Measurements from ENCODE around the gene CALR3. TPM values are rescaled to one million over a fixed set of nuclear protein-coding genes. Genes with fewer than 3 reads are reported as not detected.
"Not testable (repeated sequence)": the region's sequence is repeated elsewhere in the genome, so short reads cannot be mapped to it uniquely, and the experiment has no call there.

CALR3 gene
- total RNA-seq, 1 experiment from 2014 or later = not detected

DNA sequence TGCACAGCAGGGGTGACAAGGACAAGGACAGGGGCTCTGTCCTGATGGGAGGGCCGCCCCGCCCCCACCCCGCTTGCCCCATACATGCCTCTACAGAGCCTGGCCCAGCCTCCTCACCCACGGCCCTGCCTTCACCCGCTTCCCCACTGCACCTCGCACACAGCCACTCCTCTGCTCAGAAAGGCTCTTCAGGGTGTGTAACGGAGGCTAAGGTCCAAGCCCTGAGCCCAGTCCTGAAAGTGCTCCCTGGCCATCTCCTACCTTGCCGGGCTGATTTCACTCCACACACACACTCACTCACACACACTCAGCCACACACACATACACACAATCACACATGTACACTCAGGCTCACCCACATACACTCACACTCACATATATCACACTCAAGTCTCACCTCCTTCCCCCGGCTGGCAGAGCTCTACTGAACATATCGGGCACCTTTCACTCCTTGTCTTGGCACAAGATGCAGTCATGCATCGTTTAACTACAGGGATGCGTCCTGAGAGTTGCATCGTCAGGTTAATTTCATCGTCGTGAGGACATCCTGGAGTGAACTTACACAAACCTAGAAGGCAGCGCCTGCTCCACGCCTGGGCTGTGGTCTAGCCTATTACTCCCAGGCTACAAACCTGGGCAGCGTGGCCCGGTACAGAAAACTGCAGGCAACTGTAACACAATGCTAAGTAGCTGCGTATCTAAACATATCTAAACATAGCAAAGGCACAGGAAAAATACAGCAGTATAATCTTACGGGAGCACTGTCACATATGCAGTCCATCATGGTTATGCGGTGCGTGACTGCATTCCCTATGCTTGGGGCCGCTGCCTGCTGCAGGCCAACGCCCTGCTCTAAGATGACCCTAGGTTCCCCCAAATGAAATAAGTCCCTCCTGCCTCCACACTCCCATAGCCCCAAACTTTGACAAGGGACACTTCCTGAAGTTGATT lies 37.3 kb downstream of the CALR3 start:
- DNase-seq (ENCODE audit: low read depth) = no peak

DNA sequence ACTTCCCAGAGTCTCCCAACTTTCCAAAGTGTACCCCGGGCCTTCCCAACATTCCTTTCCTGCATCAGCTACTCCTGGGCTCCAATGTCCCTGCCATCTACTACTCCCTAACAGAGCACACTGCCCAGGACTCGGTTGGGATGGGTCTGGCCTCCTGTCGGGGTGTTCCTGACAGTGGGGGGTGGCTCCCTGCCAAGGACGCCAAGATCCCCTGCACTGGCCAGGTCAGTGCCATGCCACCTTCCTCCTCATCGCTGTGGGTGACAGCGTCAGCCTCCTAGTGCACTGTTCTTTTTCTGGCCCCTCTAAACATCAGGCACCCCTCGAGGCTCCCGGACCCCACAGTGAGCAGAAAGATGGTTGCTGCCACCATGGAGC lies 38.0 kb downstream of the CALR3 start:
- DNase-seq (ENCODE audit: low read depth) = no peak

DNA sequence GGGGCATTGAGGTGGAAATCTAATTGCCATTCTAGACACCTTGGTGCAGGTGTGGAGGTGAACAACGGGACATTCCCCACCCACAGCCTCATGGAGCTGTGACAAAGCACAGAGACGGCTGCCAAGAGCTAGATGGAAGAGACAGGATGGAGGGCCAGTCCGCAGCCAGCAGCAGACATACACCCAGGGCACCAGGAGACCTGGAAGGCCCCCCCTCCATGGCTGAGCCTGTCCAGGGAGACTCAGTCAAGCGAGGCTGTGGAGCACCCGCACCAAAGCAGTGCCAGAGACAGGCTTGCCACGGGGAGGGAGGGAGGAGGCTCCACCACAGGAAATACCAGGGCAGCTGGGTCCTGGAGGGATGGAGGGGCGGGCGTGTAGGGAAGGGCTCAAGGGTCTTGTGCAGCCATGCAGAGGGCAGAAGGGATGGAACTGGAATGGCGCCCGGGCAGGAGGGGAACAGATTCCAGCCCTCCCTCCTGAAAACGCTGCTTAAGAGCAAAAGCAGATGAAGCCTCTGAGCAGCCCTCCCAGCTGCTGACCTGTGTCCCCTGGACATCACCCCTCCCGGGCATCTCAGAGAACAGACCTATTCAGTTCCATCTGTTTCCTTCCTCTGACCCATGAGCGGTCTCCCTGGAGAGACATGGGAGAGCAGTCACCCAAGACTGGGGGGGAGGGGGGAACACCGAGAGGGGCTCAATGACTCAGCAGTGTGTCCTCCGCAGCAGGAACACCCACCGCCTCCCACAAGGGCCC lies 38.6 kb downstream of the CALR3 start:
- peak; percentile 77 for DNase-seq (ENCODE audit: low read depth)

DNA sequence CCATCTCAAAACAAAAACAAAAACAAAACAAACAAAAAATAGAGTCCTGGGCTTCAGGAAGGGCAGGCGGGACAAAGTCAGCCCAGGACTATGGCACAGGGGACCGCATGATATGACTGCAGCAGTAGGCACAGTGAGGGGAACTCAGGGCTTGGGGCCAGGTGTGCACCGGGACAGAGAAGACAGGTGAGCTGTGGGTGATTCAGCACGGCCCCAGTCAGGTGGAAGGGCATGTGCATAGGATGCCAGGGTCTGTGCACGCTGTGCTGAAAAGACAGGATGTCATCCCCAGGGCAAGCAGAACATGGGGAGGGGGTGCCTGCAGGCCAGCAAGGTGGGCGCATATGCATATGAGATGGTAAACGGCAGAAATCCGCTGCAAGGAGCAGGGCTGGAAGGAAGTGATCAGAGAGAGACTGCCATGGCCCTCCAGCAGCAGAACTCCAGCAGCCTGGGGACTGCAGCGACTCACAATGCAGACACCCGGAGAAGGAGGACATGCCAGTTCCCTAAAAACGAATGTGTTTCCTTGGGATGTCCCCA lies 39.2 kb downstream of the CALR3 start:
- no peak for DNase-seq (ENCODE audit: low read depth)

DNA sequence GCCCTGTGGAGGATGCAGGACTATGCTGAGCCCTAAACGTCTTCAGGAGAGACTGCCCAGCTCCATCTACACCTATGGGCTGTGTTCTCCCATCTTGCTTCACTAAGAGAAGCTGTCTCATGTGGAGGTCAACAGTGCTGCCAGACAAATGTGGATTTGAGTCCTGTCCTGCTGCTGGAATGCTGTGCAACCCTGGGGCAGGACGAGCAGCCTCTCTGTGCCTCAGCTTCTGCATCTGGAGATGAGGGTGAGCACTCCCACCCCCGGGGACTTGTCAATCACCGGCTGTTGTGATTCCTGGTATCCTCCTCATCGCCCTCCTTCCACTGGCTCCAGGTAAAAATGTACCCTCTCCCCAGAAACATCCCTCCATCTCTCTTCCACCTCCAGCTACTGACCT lies 40.5 kb downstream of the CALR3 start:
- DNase-seq (ENCODE audit: low read depth) = no peak

DNA sequence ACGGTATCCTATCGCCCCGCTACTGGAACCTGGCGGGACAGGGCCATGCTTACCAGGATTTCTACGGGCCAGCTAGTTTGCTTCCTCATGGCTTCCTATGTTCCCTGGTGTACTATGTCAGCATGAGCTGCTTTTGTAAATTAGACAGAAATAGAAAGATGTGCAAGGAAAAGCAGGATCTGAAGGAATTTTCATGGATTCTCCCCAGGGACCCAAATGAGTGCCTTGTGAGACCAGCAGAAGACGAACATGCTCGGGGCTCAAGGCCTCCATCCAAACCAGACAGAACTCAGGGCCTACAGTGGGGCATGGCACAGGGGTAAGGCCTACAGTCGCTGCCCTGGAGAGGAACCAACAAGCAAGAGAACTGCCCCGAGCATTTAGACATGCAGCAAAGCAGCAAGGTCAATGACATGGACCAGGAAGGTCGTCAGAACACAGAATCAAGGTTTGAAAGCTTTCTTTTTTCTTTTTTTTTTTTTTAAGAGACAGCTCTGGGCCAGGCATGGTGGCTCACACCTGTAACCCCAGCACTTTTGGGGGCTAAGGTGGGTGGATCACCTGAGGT lies 41.5 kb downstream of the CALR3 start:
- no peak for DNase-seq (ENCODE audit: low read depth)

DNA sequence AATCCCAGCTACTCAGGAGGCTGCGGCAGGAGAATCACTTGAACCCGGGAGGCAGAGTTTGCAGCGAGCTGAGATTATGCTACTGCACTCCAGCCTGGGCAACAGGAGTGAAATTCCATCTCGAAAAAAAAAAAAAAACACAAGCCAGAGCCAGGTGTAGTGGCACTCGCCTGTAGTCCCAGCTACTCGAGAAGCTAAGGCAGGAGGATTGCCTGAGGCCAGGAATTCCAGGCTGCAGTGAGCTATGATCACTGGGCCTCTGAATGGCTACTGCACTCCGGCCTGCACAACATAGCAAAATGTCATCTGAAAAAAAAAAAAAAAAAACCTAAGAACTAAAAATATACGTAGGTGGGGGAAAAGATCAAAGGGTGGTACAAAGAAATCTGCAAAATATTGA lies 43.6 kb downstream of the CALR3 start:
- no peak for DNase-seq (ENCODE audit: low read depth)

DNA sequence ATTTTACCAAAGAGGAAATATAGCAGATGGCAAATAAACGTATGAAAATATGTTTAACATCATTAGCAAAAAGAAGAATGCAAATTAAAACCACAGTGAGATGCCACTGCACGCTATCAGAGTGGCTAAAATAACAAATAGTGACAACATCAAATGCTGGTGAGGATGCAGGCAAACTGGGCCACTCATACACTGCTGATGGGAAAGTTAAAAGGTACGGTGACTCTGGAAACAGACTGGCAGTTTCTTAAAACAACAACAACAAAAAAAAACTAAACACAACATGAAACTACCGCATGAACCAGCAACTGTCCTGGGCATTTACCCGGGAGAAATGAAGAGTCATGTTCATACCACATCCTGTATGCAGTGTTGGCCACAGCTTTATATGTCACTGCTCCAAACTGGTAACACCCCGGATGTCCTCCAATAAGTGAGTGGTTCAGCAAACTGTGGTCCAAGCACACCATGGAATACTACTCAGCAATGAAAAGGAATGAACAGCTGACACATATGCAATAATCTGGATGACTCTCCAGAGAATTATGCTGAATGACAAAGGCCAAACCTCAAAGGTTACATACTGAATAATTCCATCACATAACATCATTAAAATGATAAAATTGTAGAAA lies 46.5 kb downstream of the CALR3 start:
- DNase-seq (ENCODE audit: low read depth) = peak; percentile 80

DNA sequence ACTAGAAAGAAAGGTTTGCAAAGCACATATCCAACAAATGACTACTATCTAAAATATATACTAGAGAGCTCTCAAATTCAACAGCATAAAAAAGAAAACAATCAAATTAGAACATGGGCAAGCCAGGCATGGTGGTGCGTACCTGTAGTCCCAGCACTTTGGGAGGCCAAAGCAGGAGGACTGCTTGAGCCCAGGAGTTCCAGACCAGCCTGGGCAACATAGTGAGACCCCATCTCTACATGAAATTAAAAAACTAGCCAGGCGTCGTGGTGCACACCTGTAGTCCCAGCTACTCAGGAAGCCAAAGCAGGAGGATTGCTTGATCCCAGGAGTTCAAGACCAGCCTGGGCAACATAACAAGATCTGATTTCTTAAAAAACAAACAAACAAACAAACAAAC lies 47.1 kb downstream of the CALR3 start:
- not testable (repeated sequence) for DNase-seq (ENCODE audit: low read depth)

DNA sequence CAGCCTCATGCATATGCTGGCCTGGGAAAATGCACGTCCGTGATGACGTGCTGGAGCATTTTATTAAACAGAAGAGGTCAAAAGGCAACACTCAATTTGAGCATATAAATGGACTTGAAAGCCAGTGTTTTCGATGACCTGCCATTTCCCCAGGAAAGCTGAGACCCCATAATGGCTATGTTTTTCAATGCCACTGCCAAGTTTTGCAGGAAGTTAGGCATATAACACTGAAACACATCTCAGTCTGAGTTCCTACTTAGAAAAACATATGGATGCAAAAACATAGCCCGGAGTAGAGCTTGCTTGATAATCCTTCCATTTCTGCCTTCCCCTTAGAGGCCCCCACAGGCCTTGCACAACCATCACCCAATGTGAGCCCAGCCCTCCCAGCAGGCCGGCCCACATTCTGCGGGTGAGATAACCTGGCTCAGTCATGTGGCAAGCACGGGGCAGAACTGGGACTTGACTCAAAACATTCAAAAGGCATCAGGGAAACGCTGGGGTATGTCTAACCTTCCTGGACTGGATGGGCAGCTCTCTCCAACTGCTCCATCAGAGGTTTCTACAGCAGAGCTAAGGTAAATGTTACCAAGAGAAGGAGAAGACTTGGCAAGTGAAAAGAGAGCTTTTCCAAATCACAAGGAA lies 49.1 kb downstream of the CALR3 start:
- peak; percentile 71 for DNase-seq (ENCODE audit: low read depth)

DNA sequence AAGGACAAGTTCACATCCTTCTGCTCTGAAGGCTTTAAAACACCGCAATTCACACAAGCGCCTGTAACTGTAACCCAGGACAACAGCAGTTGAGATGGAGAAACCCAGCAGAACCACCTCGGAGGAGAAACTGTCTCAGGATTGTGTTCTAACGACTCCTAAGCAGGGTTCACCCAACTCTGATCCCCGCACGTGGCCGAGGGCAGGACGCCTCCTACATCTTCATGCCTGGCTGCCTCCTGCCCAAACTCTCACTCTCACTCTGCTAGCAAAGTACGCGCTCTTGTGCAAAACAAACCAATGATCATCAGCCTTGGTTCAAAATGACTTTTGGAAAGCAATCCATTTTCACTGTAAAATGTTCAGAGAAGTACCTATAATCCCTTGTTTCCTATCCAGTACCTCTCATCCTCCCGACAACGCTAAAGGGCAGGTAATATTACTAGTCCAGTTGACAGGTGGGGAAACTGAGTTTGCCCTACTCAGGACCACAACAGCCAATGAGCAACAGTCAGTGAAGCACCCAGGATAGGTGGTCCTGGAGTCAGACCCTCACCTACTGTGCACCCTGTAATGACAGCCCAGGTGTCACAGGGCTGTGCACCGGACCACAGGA lies 49.8 kb downstream of the CALR3 start:
- DNase-seq (ENCODE audit: low read depth) = no peak

DNA sequence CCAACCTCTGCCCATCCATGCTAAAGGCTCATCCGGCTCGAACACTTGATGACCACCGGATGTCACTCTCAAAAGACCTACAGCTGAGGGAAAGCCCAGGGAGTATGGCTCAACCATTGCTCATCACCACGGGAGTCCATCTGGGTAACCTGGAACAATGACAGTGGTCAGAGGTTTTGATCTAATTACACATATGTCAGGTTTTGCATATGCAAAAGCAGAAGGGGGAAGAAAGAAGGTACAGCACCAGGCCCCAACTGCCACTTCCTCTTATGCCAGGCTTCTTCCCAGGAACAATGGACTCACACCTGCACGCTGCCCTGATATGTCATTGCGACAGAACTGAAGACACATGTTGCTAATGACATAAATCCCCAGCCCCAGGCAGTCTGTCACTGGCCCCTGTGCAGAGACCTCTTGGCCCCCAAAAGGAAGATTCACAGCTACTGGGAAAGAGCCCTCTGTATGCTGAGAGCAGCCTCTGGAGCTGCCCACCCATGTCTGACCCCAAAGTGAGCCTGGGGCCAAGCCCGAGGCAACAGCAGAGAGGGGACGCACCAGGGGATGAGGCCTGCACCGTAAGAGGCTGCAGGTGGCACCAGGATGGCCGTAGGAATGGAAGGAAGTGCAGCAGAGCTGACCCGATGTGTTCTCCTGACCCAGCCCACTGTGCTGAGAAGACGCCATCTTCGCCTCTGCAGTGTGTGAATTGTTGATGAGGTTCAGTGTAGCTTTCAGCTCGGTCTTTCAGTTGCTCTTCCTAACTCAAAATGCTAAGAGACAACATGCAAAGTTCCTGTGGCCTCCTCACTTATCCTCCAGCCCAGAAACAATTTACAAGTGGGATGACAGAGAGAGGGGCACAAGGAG lies 50.5 kb downstream of the CALR3 start:
- peak; percentile 75 for DNase-seq (ENCODE audit: low read depth)

DNA sequence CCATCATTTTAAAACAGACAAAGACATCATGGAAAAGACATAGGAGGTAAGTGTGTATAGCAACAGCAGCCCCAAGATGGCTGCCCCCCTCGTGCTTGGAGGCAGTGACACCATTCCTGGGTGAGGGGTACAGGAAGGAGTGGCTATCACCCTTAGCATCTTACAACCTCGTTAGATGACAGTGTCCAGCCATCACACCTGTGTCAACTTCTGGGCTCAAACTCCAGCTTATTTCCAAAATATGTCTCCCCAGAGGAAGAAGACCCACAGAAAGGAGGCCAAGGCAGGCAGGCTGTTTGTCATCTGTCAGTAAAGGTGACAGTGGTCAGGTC lies 51.7 kb downstream of the CALR3 start:
- no peak for DNase-seq (ENCODE audit: low read depth)

DNA sequence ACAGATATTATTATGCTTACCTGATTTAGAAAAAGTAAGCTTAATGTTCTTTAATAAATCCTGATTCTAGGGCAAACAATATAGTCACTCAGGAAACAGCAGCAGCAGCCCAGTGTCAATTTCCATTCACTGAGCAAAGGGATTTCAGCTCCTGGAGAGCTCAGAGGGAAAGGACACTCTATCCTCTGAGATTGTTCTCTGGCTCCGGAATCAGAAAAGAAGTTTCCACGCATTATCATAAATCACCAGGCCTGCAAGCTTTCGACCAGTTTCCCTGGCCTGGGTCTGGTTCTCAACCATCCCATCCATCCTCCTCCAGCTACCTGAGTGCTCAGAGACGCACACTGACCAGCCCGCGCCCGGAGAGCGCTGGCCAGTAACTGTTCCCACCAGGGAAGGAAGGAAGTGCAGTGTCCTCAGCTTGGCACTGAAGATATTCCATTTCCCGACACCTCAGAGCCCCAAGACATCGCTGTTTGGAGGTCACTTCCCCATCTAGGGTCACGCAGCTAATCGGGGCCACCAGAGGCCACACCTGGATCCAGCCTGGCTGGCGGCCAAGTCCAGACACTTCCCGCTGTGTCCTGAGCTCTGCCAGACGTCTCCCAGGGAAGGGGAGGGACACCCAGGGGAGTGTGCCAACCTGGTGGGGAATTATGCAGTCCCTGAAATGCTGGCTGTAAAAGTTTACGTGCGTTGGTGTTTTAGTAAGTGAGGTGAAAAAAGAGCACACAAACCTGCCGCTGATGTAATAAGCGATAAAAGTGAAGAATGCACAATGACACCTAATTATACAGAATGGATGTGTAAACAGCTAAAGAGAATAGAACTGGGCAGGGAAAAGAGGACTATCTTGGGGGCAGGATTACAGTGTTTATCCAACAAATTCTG lies 53.3 kb downstream of the CALR3 start:
- DNase-seq (ENCODE audit: low read depth) = no peak

DNA sequence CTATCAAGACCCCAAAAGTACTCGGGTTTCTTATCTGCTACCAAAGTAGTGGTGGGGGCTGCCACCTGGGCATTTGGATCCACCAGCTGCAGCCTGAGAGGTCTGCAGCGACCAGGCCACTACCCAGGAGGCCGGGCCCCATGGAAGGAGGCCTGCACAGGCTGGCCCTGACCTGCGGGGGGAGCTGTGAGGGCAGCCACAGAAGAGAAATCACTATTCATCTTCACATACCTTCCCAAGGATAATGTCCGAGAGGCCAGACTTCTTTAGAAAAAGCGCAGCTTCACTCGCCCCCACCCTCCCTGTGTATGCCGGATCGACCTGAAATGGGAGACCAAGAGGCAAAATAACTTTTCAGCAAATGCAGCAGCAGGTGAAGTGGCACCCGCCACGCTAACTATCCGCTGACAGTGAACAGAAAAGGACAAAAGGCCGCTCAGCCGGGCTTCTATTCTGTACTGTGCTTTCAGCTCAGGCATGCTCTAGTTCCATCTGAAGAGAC lies 54.3 kb downstream of the CALR3 start:
- DNase-seq (ENCODE audit: low read depth) = no peak

DNA sequence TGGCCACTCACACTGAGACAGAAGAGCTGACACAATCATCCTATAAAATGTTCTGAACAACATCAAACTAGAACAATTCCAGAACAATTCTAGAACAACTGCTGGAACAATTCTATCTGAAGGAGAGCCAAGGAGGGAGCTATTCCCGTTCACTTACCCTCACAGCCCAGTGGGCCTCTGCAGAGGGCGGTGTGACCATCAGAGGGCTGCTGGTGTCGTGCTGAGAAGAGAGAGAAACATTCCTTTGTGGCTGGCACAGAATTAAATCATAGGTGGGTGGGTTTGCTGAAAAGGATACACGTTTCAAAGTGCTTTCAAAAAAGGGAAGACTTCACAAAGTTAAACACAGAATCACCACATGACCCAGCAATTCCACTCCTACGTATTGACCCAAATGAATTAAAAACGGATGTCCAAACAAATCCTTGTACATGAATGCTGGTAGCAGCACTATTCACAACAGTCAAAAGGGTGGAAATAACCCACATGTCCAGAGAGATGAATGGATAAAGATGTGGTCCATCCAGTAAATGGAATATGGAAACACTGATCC lies 59.1 kb downstream of the CALR3 start:
- peak; percentile 33 for DNase-seq (ENCODE audit: low read depth)

DNA sequence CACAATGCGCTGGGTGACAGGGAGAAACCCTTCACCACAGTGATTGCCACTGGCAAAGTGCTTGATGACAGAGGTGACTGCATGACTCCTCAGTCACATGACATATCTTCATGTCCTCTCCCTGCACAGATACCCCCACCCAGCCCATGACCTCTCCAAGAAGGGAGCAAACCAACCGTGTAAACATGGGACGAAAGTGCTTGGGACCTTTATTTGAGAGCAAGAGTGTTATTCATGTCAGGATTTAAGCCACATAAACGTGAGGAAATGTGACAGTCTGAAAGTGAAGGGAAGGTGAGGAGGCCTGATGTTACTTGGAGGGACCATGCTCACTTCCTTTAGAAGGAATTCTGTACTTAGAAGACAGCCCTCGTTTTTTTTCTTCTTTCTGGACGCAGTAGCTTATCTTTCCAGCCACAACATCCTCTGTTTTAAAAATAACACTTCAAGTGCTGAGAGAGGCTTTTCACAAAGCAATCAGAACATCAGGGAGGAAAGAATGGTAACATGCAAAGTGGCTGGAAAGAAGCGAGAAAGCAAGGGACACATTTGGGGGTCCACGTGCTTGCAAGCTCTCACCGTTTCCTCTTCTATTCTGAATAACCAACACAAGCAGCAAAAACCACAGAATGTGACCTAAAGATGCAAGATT lies 59.8 kb downstream of the CALR3 start:
- no peak for DNase-seq (ENCODE audit: low read depth)

All from LHCN-M2 (cell line).